CD4-positive, alpha-beta T cell (primary cell): ENCODE results near the gene PRKCB. TPM values are rescaled to one million over a fixed set of nuclear protein-coding genes. Genes with fewer than 3 reads are reported as not detected.

ENCODE experiments used
- ATAC-seq: fragments of 200-7000 bp; cut with Tn5 transposase; one replicate; pipeline ENCODE4 v1.10.0; 2022; ENCODE audit warnings: mild to moderate bottlenecking; ENCODE audit not compliant: poor library complexity
- CTCF ChIA-PET: fragments of 350-600 bp; sonication (Branson Sonifier 250); formaldehyde crosslinking; loops from one replicate; lab custom pipeline; 2021; ENCODE audit warnings: antibody characterized with exemption, inconsistent platforms; lab: Charles Lee
- POLR2A ChIA-PET: fragments of 350-600 bp; sonication (Branson Sonifier 250); formaldehyde crosslinking; loops from one replicate; lab custom pipeline; 2021; ENCODE audit warnings: antibody characterized with exemption, inconsistent platforms; lab: Charles Lee
- DNase-seq, 14 experiments: peaks; one replicate each; pipeline ENCODE4 v3.0.0-alpha.2; 2013 to 2020; ENCODE audit warnings: mixed read lengths in 2 of 14
- H3K27ac ChIP-seq, 2 donors: one replicate each; pipeline versions ENCODE4 v1.5.1 to v1.7.0; 2013; ENCODE audit warnings: low read length in 2 of 2, low read depth in 1 of 2, mild to moderate bottlenecking in 1 of 2
- H3K27me3 ChIP-seq, 2 experiments: 1 replicate in 1 of 2; 2 replicates in 1 of 2; pipeline versions ENCODE4 v1.6.1 to v1.7.0; 2013; ENCODE audit warnings: low read length in 2 of 2, control low read depth in 1 of 2, mild to moderate bottlenecking in 1 of 2, moderate library complexity in 1 of 2; ENCODE audit not compliant: insufficient read depth in 2 of 2, control insufficient read depth in 1 of 2
- H3K36me3 ChIP-seq: one replicate; pipeline ENCODE4 v1.6.1; 2013; ENCODE audit warnings: low read length, control low read depth; ENCODE audit not compliant: insufficient read depth
- H3K4me1 ChIP-seq: one replicate; pipeline ENCODE4 v1.6.1; 2013; ENCODE audit warnings: low read length, control low read depth; ENCODE audit not compliant: insufficient read depth
- H3K4me3 ChIP-seq: one replicate; pipeline ENCODE4 v1.5.1; 2013; ENCODE audit warnings: mild to moderate bottlenecking, low read length, moderate library complexity
- H3K9me3 ChIP-seq, 2 experiments: 1 replicate in 1 of 2; 2 replicates in 1 of 2; pipeline versions ENCODE4 v1.6.1 to v1.7.0; 2013; ENCODE audit warnings: low read length in 2 of 2, mild to moderate bottlenecking in 2 of 2, control low read depth in 1 of 2, moderate library complexity in 1 of 2; ENCODE audit not compliant: control insufficient read depth in 1 of 2, insufficient read depth in 1 of 2
- H3K27ac Mint-ChIP-seq: one replicate; pipeline ENCODE4 v1.8.0; 2020; ENCODE audit warnings: mixed read lengths
- H3K27me3 Mint-ChIP-seq: one replicate; pipeline ENCODE4 v1.8.0; 2021; ENCODE audit warnings: mixed read lengths
- H3K36me3 Mint-ChIP-seq: one replicate; pipeline ENCODE4 v1.8.0; 2021; ENCODE audit warnings: low read depth, mixed read lengths
- H3K4me1 Mint-ChIP-seq: one replicate; pipeline ENCODE4 v1.8.0; 2021; ENCODE audit warnings: low read depth, mixed read lengths
- H3K4me3 Mint-ChIP-seq: one replicate; pipeline ENCODE4 v1.8.0; 2020; ENCODE audit warnings: mild to moderate bottlenecking, mixed read lengths
- H3K9me3 Mint-ChIP-seq: one replicate; pipeline ENCODE4 v1.8.0; 2020; ENCODE audit warnings: mixed read lengths
- intact Hi-C, 2 experiments: fragments of 100-400 bp; cut with DNase I in 1 of 2; cut with micrococcal nuclease in 1 of 2; formaldehyde crosslinking; loops; one replicate each; pipeline versions ENCODE4 v1.15.1 to v1.9.0; 2023 to 2025; cut with DNase I, micrococcal nuclease
- total RNA-seq, 174 experiments: library from RNA in 2 of 174; stranded (reverse) in 2 of 174; gene quantifications; one replicate each; pipeline ENCODE4 v1.2.3 and lab custom pipeline; 2021 to 2026
- TF ChIP-seq, protein P1 (sequence below): fragments of 200-600 bp; IDR thresholded peaks from one replicate; pipeline ENCODE4 v1.8.0; 2022; ENCODE audit warnings: antibody characterized with exemption, mild to moderate bottlenecking

The PRKCB gene
- total RNA-seq, 2 experiments from 2014 or later, result 64.7 TPM

DNA sequence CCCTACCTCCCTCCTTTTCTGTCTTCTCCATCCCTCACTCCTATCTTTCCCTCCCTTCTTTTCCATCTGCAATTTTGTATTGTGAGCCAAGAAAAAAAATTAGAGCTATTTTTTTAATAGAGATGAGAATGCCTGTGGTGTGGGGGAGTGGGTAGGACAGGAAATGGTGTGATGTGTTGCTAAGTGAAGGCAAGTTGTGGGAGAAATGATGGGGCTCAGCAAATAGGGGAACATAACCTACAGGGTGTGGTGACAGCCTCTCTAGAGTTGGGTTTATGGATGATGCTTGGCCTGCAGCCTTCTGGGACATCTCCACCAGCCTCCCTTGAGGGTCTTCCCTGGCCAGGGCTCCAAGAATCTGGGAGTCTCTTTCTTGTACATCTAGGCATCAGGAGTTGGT is 257.3 kb downstream of the PRKCB start:
- Mint-ChIP-seq H3K9me3 (peaks cover 12% of the 10 kb centered on the region), H3K4me3 (no peak overlapping the region), H3K27me3 (no peaks in the 10 kb centered on the region), H3K27ac (no peak overlapping the region), H3K4me1 (peaks cover 13% of the 10 kb centered on the region), H3K36me3 (peaks cover 94% of the 10 kb centered on the region)
- H3K9me3 ChIP-seq, result peaks cover 13% of the 10 kb centered on the region in 2 experiments
- no peak overlapping the region for H3K27ac ChIP-seq
- H3K4me1 ChIP-seq, result no peaks in the 10 kb centered on the region
- H3K4me3 ChIP-seq, result no peak overlapping the region
- intact Hi-C loops, result no loop called here
- peaks cover 69% of the 10 kb centered on the region for H3K36me3 ChIP-seq
- TF ChIP-seq, protein P1, sequence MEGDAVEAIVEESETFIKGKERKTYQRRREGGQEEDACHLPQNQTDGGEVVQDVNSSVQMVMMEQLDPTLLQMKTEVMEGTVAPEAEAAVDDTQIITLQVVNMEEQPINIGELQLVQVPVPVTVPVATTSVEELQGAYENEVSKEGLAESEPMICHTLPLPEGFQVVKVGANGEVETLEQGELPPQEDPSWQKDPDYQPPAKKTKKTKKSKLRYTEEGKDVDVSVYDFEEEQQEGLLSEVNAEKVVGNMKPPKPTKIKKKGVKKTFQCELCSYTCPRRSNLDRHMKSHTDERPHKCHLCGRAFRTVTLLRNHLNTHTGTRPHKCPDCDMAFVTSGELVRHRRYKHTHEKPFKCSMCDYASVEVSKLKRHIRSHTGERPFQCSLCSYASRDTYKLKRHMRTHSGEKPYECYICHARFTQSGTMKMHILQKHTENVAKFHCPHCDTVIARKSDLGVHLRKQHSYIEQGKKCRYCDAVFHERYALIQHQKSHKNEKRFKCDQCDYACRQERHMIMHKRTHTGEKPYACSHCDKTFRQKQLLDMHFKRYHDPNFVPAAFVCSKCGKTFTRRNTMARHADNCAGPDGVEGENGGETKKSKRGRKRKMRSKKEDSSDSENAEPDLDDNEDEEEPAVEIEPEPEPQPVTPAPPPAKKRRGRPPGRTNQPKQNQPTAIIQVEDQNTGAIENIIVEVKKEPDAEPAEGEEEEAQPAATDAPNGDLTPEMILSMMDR, result no peak
- DNase-seq, result no peak
- ATAC-seq, result no peak
- CTCF ChIA-PET, result no interaction called here
- H3K27me3 ChIP-seq, result no peaks in the 10 kb centered on the region
- POLR2A ChIA-PET, result no interaction called here

DNA sequence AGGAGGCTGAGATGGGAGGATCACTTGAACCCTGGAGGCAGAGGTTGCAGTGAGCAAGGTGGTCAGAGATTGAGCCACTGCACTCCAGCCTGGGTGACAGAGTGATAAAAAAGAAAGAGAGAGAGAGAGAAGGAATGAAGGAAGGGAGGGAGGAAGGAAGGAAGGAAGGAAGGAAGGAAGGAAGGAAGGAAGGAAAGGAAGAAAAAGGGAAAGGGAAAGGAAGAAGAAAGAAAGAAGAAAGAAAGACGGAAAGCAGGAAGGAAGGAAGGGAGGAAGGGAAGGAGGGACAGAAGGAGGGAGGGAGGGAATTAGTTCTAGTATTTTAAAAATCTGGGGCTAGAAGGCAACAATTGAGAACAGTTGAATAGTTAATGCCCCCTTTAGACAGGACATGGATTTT is 258.9 kb downstream of the PRKCB start:
- Mint-ChIP-seq H3K27ac (no peak overlapping the region), H3K27me3 (no peaks in the 10 kb centered on the region), H3K4me1 (peaks cover 8% of the 10 kb centered on the region), H3K9me3 (peaks cover 10% of the 10 kb centered on the region), H3K36me3 (peaks cover 97% of the 10 kb centered on the region), H3K4me3 (no peak overlapping the region)
- POLR2A ChIA-PET, result no interaction called here
- Histone ChIP-seq H3K4me1 (no peaks in the 10 kb centered on the region), H3K27ac (no peak overlapping the region), H3K4me3 (no peak overlapping the region), H3K36me3 (peaks cover 69% of the 10 kb centered on the region), H3K9me3 (peaks cover 4 to 13% of the 10 kb centered on the region in 2 experiments), H3K27me3 (no peaks in the 10 kb centered on the region)
- intact Hi-C loops, result no loop called here
- CTCF ChIA-PET, result no interaction called here
- TF ChIP-seq, protein P1, result no peak
- DNase-seq (no peak), ATAC-seq (no peak)

GRCh38 chr16:24098896-24099295 is 263.1 kb downstream of the PRKCB start:
- POLR2A ChIA-PET, result no interaction called here

More at GRCh38 chr16:24098896-24099295, 263.1 kb downstream of the PRKCB start:
- Histone ChIP-seq H3K27ac (no peak overlapping the region), H3K9me3 (no peaks in the 10 kb centered on the region), H3K27me3 (no peaks in the 10 kb centered on the region), H3K36me3 (peaks cover 39% of the 10 kb centered on the region), H3K4me3 (no peak overlapping the region), H3K4me1 (no peaks in the 10 kb centered on the region)
- Mint-ChIP-seq H3K4me1 (no peaks in the 10 kb centered on the region), H3K36me3 (peaks cover 88% of the 10 kb centered on the region), H3K27me3 (no peaks in the 10 kb centered on the region), H3K9me3 (no peaks in the 10 kb centered on the region), H3K4me3 (no peak overlapping the region), H3K27ac (no peak overlapping the region)
- ATAC-seq, result no peak
- intact Hi-C loops, result no loop called here
- DNase-seq, result no peak
- CTCF ChIA-PET, result no interaction called here
- TF ChIP-seq, protein P1, result no peak
